IPS-NIHi11 (cell line): Measurements from ENCODE around the gene ANKS1B.

Experiments used
- DNase-seq: peaks from one replicate; pipeline ENCODE4 v3.0.0; 2012; ENCODE audit warnings: mixed read lengths, low spot score

ANKS1B gene

DNA sequence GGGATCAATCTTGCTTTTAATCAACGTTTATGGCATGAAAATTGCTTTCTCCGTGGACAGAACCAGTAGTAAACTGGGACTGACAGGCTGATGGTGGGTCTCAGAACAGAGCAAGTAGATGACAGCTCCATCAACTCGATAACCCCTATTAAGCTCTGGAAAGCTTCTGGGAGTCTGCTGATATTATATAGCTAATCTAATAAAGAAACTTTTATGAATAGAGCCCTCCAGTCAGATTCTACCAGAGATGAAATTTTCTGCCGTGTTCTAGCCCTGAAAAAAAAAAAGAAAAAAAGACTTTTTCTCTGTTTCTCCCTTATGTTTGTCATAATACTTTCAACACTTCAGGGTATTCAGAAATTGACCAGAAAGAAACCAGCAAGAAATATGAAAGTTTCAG is 1168.0 kb downstream of the ANKS1B start:
- DNase-seq = no peak

DNA sequence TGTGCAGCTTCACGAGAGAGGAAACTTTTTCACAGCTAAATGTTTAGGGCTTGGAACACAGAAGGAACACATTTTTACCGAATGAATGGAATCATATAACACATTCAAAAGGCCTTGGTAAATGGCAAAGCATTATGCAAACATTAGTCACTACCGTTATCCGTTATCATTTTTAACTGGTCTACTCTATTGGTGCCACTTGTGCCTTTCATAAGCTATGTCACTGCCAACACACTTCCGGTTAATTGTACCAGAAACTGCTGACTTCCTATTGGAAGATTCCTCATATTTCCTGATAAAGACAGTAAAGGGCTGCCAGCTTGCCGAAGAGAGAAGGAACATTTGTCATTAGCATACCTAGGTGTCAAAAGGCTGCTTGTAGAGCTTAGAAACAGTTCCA is 1170.5 kb downstream of the ANKS1B start:
- no peak for DNase-seq

DNA sequence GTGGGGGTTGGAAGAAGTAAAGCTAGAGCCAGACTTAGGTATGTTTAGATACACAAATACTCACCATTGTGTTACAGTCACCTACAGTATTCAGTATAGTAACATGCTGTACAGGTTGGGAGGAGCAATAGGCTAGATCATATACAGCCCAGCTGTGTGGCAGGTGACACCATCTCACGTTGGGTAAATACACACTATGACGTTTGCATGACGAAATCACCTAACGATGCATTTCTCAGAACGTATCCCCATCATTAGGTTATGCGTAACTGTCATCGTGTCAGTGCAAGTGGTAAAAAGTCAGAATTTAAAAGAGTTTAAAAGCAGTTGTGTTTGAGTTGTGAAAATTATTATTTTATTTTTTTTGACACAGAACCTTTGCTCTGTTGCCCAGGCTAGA is 1172.5 kb downstream of the ANKS1B start:
- no peak for DNase-seq

DNA sequence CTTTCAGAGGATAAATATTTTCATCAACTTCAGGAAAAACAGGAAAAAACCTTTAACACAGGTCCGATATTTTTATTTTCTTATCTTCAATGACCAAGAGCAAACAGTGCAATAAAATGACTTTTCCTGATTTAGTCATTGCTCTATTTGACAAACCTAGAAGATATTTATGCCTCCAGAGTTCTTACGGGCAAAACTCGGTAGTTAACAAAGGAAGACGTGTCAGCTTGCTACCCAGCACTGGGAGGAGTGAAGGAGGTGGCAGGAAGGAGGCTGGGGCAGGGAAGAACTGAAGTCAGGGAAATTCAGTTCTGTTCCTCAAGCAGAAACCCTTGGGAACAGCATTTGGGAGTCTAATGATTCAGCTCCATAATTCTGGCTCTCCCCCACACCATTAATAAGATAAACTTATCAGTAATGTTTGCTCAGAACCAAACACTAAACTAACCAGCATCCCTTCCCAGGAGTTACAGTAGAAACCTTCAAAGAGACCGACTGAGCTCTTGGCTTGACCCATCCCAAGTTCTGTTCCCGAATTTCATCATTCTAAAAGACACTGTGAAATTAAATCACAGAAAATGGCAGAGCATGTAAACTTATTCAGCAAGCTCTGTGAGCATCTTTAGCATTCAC is 1176.4 kb downstream of the ANKS1B start:
- DNase-seq = no peak

DNA sequence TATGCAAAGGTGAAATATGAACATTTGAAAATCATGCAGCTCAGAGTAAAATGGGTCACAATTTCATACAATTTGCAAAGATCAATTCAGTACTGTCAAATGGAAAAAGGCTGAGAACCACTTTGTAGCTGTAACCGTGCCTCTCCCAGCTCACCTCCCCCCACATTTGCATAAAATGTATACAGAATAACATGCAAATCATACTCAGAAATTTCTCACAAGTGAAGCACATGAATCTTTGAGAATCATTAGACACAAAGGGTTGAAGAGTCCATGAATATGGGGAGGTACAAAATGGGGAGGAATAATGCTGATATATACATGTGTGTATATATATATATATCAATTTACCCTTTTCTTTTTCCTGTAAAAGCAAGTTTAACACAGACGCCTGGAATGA is 1177.5 kb downstream of the ANKS1B start:
- DNase-seq = no peak

DNA sequence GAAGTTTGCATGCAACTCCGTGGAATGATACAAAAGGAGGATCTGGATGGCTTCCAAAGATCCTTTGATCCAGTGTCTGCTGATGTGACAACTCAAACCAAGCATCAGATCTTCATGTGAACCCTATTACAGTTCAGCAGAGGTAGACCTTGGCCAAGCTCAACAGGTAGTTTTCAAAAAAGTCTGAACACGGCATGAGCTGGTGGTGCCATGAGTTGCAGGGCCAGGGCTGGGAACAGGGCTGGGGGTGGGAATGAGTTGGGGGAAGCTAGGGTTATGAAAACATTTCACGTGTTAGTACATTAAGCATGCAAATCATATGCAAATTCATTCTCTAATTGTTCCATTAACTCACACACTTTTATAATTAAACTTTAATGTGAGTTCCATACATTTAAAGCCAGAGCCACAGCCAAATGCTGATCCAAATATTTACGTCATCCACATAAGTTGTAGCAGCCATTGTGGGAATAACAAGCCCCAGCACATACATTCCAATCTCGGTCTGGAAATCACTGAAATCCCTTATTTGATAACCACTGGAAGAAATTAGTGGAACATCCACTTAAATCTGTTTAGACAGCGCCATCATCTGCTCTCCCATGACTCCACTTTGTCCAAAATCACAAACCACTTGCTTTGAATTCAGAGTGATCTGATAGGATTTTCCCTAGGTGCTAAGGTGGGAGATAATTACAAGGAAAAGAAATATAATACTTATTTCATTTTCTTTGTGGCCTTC is 1181.1 kb downstream of the ANKS1B start:
- no peak for DNase-seq

DNA sequence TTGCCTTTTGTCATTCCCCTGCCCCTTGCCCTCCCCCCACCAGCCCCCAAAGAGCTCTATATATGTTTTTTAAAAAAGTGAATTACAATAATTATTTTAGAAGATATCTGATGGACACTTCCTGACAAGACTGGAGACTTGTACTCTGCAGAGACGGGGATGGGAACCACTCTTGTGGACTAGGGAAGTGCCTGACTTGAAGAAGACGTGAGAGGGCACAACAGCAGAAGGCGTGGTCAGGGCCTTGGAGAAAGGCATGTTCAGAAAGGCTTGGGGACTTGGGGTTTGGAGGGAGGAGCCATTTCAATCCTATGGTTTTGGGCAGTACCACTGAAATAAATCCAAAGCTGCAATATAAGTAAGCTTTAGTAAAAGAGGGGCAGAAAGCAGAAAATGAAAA is 1184.9 kb downstream of the ANKS1B start:
- DNase-seq = no peak

DNA sequence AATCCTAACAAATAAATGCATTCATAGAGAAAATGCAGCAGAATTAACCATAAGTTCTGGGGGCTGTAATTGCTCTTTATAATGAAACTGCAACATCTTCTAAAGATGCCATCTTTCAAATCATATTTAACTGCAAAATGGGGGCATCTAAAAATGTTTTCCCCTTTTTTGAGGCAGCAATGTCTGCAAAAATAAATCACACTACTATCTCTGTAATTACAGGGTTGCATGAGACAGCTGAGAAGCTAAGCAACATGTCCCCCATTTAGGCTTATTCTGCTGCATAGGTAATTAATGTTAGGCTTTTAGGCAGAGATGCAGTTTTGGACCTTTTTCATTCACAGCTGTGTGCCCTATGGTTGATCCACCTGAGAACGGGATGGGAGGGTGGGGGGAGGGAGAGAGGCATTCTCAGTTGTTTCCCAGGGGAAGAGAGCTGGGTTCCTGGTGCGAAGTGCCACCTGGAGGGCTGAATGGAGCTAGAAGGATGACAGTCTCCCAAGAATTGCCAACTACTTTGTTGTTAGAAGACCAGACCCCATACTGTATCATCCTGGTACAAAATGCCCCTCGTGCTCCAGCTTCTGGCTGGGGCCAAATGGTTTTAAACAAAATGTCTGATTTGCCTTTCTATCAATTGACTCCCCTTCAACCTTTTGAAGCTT is 1185.5 kb downstream of the ANKS1B start:
- DNase-seq = no peak

DNA sequence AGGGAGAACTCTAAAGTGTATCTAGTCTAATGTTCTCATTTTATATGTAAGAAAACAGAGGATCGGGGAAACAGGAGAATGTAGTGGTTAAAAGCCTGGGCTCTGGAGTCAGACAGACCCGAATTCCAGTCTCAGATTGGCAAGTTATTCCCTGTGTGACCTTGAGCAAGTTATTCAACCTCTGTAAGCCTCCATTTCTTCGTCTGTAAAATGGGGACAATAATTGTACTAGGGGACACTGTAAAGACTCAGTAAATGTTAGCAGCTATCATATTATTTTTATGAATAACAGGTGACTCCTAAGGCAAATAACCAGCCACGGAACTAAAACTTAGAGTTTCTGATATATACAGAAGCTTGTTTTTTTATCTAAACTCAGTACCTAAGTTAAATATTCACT is 1187.5 kb downstream of the ANKS1B start:
- DNase-seq = no peak

DNA sequence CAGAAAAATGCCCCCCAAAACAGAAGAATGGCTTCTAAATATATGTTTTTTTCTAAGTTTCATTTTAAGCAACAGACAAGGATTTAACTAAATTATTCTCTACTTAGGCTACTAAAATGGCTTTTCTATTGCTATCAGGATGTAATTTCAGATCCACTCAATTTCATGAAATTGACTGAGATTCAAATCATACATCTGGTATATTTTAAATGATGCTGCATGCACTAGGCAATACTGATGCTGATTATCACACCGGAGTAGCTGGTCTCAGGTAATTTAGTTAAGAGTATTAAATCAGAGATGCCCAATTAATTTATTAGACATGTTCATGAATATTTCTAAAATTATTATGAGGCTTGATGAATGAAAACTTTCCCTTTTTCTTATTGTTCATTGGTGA is 1188.0 kb downstream of the ANKS1B start:
- DNase-seq = no peak

DNA sequence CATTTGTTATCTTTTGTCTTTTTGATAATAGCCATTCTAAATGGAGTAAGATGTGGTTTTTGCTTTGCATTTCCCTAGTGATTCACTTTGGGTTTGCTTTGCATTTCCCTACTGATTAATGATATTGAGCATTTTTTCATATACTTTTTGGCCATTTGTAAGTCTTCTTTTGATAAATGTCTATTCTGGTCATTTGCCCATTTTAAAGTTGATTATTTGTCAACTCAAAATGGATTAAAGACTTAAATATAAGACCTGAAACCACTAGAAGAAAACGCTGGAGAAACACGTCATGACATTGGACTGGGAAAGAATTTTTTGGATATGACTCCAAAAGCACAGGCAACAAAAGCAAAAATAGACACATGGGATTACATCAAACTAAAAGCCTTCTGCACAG is 1191.6 kb downstream of the ANKS1B start:
- DNase-seq = no peak

DNA sequence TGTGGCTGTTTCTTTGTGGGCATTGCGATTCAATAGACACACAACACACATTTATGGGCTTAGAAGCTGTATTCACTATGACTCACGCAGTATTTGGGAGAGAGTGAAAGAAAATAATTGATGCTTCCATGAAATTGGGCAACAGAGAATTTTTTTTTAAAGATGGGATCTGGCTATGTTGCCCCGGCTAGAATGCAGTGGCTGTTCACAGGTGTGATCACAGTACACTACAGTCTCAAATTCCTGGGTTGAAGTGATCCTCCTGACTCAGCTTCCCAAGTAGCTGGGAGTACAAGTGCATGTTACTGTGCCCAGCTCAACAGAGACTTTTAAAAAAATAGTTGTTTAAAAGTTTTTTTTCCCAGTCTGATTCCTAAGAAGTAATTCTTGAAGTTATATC is 1193.3 kb downstream of the ANKS1B start:
- DNase-seq = no peak

DNA sequence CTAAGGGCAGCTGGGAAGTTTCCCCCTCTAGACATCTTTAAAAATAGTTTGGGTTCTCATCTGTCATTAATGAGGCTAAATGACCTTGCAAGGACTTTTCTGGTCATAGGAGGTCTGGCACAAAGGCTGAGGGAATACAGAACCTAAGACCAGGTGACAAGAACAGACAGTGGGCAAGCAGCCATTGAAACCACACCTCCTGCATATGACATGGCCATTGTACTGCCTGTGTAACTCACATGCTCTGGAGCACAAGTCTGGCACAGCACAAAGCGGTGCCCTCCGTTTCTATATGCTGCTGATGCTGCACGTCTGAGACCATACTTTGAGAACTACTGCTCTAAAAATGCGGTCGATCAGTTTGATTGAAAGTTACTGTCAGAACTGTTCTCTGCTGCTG is 1196.3 kb downstream of the ANKS1B start:
- DNase-seq = no peak

DNA sequence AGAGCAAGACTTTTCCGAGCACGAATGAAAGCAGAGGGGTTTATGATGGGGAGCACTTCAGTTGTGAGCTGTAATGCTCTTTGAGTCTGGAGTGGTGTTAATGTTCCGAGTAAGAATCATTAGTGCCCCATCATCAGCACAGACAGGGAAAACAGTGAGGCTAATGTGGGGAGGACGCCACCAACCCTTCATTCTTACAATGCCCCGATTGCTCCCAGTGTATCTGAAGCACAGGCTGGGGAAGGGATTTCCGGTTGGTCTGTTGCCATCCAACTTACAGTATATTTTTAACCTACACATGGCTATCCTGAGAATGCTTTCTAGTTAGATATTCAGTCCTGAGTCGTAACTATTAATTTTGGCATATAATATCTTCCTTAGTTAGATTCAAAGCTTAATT is 1198.1 kb downstream of the ANKS1B start:
- no peak for DNase-seq

DNA sequence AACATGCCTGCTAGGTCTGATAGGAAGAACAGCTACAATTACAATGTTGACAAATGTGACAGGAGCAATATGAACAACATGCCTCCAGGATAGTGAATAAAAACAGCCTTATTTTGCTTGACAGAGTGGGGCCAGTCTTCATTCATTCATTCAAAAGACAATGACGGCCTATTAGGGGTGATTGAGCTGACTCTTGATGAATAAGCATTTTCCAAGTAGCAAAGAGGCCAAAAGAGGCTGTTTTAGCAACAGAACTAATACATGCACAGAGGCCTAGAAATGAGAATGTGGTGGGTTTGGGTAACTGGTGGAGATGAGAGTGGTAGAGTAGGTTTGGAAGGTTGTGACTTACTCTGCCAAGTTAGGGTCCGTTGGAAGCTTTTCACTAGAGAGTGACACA is 1201.3 kb downstream of the ANKS1B start:
- no peak for DNase-seq

DNA sequence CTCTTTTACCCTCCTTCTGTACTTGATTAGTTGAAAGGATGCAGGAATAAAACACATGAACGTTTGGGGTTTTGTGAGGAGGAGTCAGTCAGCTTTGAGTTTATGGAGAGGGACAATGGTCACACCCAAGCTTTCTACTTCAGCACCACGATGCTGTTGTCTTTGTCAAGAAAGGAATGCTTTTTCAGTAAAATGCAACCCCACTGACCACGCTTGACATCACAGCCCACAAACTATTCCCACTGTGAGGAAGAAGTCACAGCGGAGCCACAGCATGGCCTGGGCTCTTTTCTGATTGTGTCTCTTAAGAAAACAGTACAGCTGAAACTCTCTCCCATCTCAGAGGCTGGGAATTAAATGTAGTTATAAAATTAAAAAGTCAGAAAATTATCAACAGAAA is 1204.5 kb downstream of the ANKS1B start:
- DNase-seq = no peak

DNA sequence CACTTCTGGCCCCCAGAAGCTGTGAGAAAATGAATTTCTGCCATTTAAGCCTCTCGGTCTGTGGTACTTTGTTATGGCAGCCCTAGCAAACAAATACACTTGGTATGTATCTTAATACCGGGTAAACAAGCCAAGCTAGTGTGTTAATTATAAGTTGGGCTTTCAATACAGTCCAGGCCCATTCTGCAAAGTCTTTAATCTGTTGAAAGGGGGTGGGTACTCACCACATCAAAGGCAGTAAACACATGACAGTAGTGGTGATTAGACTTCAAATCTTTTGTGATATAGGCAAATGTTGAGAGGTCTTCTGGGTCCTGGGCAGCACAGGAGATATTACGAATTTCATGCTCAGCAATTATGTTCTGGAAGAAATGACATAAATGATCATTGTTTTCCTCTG is 1211.9 kb downstream of the ANKS1B start:
- no peak for DNase-seq

DNA sequence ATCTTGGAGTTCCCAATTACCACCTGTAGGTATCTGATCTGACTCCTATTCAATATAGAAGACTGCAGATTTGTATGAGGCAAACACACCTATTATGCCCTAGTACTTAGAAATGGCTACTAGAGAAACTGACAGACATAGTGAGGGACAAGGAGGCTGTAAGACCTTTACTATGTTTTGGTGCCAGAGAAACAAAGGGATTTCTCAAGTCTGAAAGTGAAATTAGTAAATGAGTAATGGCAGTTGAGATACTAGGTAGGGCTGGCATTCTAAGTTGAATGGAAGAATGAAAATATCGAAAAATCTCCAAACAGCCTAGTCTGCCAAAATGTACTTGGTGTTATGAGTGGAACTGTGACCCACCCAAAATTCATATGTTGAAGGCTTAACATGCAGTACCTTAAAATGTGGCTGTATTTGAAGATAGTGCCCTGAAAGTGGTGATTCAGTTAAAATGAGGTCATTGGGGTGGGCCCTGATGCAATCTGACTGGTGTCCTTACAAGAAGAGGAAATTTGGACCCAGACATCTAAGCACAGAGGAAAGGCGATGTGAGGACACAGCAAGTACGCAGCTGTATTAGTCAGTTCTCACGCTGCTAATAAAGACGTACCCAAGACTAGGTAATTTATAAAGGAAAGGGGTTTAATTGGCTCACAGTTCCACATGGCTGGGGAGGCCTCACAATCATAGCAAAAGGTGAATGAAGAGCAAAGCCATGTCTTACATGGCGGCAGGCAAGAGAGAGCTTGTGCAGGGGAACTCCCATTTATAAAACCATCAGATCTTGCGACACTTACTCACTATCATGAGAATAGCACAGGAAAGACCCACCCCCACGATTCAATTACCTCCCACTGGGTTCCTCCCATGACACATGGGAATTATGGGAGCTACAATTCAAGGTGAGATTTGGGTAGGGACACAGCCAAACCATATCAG is 1212.7 kb downstream of the ANKS1B start:
- DNase-seq = no peak

DNA sequence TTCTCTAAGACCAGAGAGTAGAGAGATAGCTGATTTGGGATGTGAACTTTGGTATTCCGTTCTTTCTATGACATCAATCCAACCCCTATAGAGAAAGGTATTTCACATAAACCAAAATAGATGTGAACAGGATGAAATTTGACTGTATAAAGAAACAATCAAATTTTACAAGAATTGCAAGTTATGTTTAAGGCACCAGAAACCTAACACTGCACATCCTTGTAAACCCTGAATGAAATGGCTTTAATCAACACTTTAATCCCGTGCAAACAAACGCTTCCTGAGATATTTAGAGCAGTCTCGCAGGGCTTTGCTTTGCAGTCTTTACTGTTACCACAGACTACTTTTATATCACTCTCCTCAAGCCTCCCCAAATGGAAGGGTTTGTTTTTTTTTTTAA is 1214.5 kb downstream of the ANKS1B start:
- no peak for DNase-seq

DNA sequence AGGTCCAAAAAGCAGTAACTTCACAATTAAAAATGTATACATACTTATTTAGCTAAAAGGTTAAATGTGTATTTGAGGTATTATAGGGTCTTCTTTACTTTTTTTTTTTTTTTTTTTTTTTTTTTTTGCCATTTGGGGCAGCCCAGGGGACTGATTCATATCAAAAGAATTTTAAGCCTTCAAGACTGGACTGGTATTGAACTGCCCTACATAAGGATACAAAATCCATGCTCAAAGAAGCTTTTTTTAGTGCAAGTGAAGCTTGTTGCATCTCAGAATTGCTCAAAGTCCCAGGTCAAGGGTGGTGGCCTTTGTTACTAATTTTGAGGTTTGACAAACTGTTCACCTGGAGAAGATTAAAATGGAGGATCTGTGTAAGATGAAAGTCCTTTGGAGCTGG is 1215.7 kb downstream of the ANKS1B start:
- DNase-seq = no peak

DNA sequence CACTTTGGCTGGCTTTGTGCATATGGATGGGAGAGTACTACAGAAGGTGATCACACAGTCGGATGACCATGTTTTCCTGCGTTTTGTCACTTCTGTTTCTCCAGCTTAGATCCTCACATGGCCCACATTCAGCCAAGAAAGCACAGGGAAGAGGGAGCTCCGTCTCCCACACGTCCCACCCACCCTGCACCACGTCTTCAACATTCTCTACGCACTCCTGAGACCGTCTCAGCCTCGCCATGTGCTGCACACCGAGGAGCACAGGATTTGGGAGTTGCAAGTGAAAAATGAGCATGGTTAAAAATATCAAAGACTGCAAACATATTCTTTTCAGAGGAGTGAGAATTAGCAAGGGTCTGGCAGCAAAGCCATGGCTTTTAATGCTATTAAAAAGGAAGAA is 1217.5 kb downstream of the ANKS1B start:
- DNase-seq = no peak

DNA sequence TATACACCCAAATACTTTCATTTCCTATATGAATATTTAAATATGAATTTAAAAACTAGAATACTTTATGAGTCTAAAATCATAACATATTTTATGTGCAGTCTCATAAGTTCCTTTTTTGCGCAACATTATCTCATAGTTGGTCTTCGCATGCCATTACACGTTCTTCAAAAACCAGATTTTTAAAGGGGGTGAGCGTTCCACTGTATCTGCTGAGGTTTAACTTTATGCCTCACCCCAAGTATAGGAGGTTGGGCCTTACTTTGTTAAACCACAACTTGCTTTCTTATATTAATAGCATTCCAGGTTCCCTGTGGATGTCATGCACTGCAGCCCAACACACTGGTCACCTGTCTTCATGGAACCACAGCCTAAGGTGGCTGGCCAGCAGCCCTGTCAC is 1221.1 kb downstream of the ANKS1B start:
- no peak for DNase-seq
